ENCODE measurements around the gene CHEK2. TPM values are rescaled to one million over a fixed set of nuclear protein-coding genes. Genes with fewer than 3 reads are reported as not detected.

Gene CHEK2
- polyA plus RNA-seq, 4 donors: 6.5 to 25.4 (median 15.0) TPM

DNA sequence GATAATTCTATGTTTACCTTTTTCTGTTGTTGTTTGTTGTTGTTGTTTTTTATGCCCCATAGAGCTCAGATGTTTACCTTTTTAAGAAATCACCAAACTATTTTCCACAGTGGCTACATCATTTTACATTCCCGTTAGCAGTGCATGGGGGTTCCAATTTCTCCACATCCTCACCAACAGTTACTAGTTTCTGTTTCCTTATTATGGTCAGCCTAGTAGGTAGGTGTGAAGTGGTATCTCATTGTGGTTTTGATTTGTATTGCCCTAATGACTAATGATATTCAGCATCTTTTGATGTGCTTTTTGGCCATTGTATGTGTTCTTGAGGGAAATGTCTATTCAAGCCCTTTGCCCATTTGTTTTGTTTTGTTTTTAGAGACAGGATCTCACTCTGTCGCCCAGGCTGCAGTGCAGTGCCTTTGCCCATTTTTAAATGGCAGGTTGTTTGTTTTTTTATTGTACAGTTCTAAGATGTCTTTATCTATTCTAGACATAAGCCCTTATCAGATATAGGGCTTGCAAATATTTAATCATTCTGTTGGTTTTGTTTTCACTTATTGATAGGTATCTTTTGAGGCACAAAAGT is 27.5 kb downstream of the CHEK2 start:
- H3K27ac ChIP-seq (ENCODE audit: low read depth in 1 of 3, low read length in 2 of 3): no peak overlapping the region
- H3K4me1 ChIP-seq (ENCODE audit: control insufficient read depth in 3 of 3, insufficient read depth in 2 of 3, low read depth in 1 of 3, low read length in 2 of 3): no peaks in the 10 kb centered on the region
- peaks cover 0 to 19% (median 0%) of the 10 kb centered on the region in 3 donors for H3K36me3 ChIP-seq (ENCODE audit: control insufficient read depth in 3 of 3, insufficient read depth in 2 of 3, low read depth in 1 of 3, low read length in 3 of 3)
- 83 to 89% (median 86%) methylated on average over 2 of the region's 2 CpGs for WGBS, 3 donors
- DNase-seq (no peak), FAIRE-seq (no peak)
- no peaks in the 10 kb centered on the region for H3K27me3 ChIP-seq (ENCODE audit: control insufficient read depth in 3 of 3, insufficient read depth in 3 of 3, low read length in 3 of 3)
- no peaks in the 10 kb centered on the region for H3K9me3 ChIP-seq (ENCODE audit: control insufficient read depth in 2 of 2, insufficient read depth in 1 of 2, low read depth in 1 of 2, low read length in 1 of 2)
- no peak overlapping the region for H3K4me3 ChIP-seq (ENCODE audit: low read depth in 1 of 3, low read length in 3 of 3)

DNA sequence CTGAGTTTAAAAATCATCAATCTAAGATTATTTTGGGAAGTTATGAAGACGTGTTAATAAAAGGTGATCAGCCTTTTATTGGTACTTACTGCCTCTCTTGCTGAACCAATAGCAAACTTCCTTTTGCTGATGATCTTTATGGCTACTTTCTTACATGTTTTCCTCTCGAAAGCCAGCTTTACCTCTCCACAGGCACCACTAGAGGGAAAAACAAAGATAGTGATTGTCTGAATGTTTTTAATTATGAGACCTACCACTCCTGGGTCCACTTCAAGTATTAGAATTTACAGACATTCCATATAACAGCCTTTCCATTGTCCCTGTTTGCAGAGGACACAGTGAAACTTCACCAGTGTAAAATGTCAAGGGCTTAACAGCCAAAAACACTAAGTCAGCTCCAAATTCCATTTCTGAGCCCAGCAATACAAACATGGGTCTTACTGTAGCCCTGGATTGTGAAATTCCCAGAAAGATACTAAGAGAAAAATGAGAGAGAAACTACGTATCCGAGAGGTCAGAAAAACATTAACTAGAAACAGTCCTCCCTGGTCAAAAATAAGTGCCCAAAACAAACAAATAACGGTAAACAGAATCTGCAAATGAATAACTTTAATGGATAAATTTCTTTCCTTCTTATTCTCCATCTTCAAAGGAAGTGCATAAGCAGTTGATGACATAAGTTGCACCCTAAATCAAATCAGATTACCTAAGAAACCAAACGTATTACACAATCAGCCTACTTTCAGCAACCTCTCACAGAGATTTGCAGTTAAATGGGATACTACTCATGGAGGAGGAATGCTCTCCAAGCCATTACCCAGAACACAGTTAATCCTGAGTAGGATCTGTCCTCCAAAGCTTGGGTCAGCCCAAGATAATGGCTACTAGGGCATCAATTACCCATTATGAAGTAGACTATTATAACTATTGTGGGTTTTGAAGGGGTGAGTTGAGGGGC is 29.5 kb downstream of the CHEK2 start:
- Histone ChIP-seq H3K4me3 (ENCODE audit: low read depth in 1 of 3, low read length in 3 of 3) (no peak overlapping the region), H3K27ac (ENCODE audit: low read depth in 1 of 3, low read length in 2 of 3) (peak overlapping the region in 1 of 3 donors; percentile 29), H3K4me1 (ENCODE audit: control insufficient read depth in 3 of 3, insufficient read depth in 2 of 3, low read depth in 1 of 3, low read length in 2 of 3) (no peaks in the 10 kb centered on the region), H3K27me3 (ENCODE audit: control insufficient read depth in 3 of 3, insufficient read depth in 3 of 3, low read length in 3 of 3) (no peaks in the 10 kb centered on the region), H3K36me3 (ENCODE audit: control insufficient read depth in 3 of 3, insufficient read depth in 2 of 3, low read depth in 1 of 3, low read length in 3 of 3) (peaks cover 0 to 9% (median 2%) of the 10 kb centered on the region in 3 donors), H3K9me3 (ENCODE audit: control insufficient read depth in 2 of 2, insufficient read depth in 1 of 2, low read depth in 1 of 2, low read length in 1 of 2) (no peaks in the 10 kb centered on the region)
- DNase-seq: peak in 1 of 2 donors; percentile 9
- 65 to 82% (median 80%) methylated on average over 6 of the region's 6 CpGs for WGBS, 3 donors
- no peak for FAIRE-seq

DNA sequence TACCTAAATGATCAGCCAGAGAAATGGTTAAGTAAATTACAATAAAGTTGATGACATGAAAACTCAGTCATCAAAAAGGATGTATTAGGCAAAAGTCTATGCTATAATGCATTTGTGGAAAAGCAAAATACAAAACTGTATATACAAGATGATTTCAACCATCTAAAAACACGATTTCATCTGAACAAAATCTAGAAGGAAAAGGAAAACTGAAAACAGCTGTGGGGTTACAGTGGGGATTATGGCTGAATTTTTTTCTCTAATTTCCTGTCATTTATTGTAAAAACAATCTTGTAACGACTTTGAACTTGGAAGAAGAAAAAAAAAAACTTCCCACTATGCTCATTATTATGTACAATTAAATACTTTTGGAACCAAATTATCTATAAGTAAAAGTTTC is 30.3 kb downstream of the CHEK2 start:
- Histone ChIP-seq H3K27ac (ENCODE audit: low read depth in 1 of 3, low read length in 2 of 3) (no peak overlapping the region), H3K9me3 (ENCODE audit: control insufficient read depth in 2 of 2, insufficient read depth in 1 of 2, low read depth in 1 of 2, low read length in 1 of 2) (no peaks in the 10 kb centered on the region), H3K36me3 (ENCODE audit: control insufficient read depth in 3 of 3, insufficient read depth in 2 of 3, low read depth in 1 of 3, low read length in 3 of 3) (peaks cover 0 to 8% (median 2%) of the 10 kb centered on the region in 3 donors), H3K27me3 (ENCODE audit: control insufficient read depth in 3 of 3, insufficient read depth in 3 of 3, low read length in 3 of 3) (no peaks in the 10 kb centered on the region), H3K4me3 (ENCODE audit: low read depth in 1 of 3, low read length in 3 of 3) (no peak overlapping the region), H3K4me1 (ENCODE audit: control insufficient read depth in 3 of 3, insufficient read depth in 2 of 3, low read depth in 1 of 3, low read length in 2 of 3) (no peaks in the 10 kb centered on the region)
- no peak for FAIRE-seq
- no peak for DNase-seq
- WGBS, 3 donors: 41 to 88% (median 65%) methylated on average over 2 of the region's 2 CpGs

DNA sequence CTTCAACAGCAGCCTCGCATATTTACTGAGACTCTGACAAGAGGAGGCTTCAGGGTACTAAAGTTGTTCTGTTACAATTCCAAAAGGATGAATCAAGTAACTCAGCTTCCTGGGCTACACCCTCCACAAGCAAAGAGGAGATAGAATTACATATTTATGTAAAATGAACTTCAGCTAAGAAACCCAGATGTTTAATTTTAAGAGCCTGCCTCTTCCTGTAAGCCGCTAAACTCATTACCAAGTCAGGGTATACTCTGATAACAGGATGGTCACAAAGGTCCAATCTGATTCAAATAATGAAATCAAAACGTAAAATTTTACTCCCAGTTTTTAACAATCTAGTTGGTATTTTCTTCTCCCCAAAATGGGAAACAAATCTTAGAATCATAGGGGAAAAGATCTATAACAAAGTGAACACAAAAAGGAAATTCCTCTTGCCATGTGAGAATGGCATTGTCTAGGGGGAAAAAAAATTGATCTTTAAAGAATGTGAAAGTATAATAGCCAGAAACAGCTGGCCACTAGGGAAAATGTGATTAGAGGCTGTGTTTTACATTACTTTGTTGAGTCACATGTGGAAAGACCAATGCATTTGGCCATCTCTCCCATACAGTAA is 30.9 kb downstream of the CHEK2 start:
- DNase-seq: no peak
- Histone ChIP-seq H3K27me3 (ENCODE audit: control insufficient read depth in 3 of 3, insufficient read depth in 3 of 3, low read length in 3 of 3) (no peaks in the 10 kb centered on the region), H3K9me3 (ENCODE audit: control insufficient read depth in 2 of 2, insufficient read depth in 1 of 2, low read depth in 1 of 2, low read length in 1 of 2) (no peaks in the 10 kb centered on the region), H3K4me1 (ENCODE audit: control insufficient read depth in 3 of 3, insufficient read depth in 2 of 3, low read depth in 1 of 3, low read length in 2 of 3) (no peaks in the 10 kb centered on the region), H3K27ac (ENCODE audit: low read depth in 1 of 3, low read length in 2 of 3) (peak overlapping the region in 1 of 3 donors; percentile 27), H3K36me3 (ENCODE audit: control insufficient read depth in 3 of 3, insufficient read depth in 2 of 3, low read depth in 1 of 3, low read length in 3 of 3) (peaks cover 0 to 13% (median 2%) of the 10 kb centered on the region in 3 donors), H3K4me3 (ENCODE audit: low read depth in 1 of 3, low read length in 3 of 3) (no peak overlapping the region)
- 63 to 85% (median 78%) methylated on average over 3 of the region's 3 CpGs for WGBS, 3 donors
- FAIRE-seq: no peak

DNA sequence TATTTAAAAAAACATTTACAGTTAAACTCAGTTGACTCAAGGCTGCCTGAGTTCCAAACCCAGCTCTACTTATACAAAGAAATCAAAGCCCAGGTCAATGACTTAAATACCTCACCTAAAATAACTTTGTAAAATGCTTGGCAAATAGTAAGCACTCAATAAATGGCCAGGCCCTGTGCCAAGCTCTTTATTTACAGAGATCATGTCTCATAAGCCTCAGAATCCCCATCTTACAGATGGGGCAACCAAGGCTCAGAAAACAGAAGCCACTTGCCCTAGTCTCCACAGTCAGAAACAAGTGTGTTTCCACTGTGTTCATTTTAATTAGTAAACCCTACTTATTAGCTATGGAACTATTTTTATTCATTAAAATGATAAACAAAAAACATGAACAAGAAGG is 31.5 kb downstream of the CHEK2 start:
- Histone ChIP-seq H3K36me3 (ENCODE audit: control insufficient read depth in 3 of 3, insufficient read depth in 2 of 3, low read depth in 1 of 3, low read length in 3 of 3) (peaks cover 0 to 12% (median 2%) of the 10 kb centered on the region in 3 donors), H3K27ac (ENCODE audit: low read depth in 1 of 3, low read length in 2 of 3) (no peak overlapping the region), H3K4me1 (ENCODE audit: control insufficient read depth in 3 of 3, insufficient read depth in 2 of 3, low read depth in 1 of 3, low read length in 2 of 3) (no peaks in the 10 kb centered on the region)

DNA sequence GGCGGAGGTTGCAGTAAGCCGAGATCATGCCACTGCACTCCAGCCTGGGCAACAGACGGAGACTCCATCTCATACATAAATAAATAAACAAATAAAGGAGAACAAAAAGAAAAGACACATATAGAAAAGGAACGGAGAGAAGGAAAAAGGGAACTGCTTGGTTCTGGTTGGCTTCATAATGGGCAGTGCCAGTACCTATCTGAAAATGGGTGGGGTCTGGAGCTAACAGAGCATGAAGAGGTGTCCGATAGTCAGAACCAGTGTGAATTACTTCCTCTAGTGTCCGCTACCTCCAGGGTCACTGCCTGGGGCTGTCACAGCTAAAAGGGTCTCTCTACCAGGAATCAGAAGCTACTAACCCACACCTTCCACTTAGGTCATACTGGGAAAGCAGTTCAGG is 34.8 kb downstream of the CHEK2 start:
- H3K4me1 ChIP-seq (ENCODE audit: control insufficient read depth in 3 of 3, insufficient read depth in 2 of 3, low read depth in 1 of 3, low read length in 2 of 3): no peaks in the 10 kb centered on the region
- no peaks in the 10 kb centered on the region for H3K27me3 ChIP-seq (ENCODE audit: control insufficient read depth in 3 of 3, insufficient read depth in 3 of 3, low read length in 3 of 3)
- no peaks in the 10 kb centered on the region for H3K9me3 ChIP-seq (ENCODE audit: control insufficient read depth in 2 of 2, insufficient read depth in 1 of 2, low read depth in 1 of 2, low read length in 1 of 2)
- peaks cover 0 to 12% (median 2%) of the 10 kb centered on the region in 3 donors for H3K36me3 ChIP-seq (ENCODE audit: control insufficient read depth in 3 of 3, insufficient read depth in 2 of 3, low read depth in 1 of 3, low read length in 3 of 3)
- no peak for DNase-seq
- H3K4me3 ChIP-seq (ENCODE audit: low read depth in 1 of 3, low read length in 3 of 3): no peak overlapping the region
- WGBS, 3 donors: 90 to 95% (median 94%) methylated on average over 6 of the region's 6 CpGs
- H3K27ac ChIP-seq (ENCODE audit: low read depth in 1 of 3, low read length in 2 of 3): no peak overlapping the region
- no peak for FAIRE-seq

More for the DNA sequence above, 31.5 kb downstream of the CHEK2 start:
- Histone ChIP-seq H3K4me3 (ENCODE audit: low read depth in 1 of 3, low read length in 3 of 3) (no peak overlapping the region), H3K9me3 (ENCODE audit: control insufficient read depth in 2 of 2, insufficient read depth in 1 of 2, low read depth in 1 of 2, low read length in 1 of 2) (no peaks in the 10 kb centered on the region), H3K27me3 (ENCODE audit: control insufficient read depth in 3 of 3, insufficient read depth in 3 of 3, low read length in 3 of 3) (no peaks in the 10 kb centered on the region)
- FAIRE-seq: no peak
- no peak for DNase-seq

DNA sequence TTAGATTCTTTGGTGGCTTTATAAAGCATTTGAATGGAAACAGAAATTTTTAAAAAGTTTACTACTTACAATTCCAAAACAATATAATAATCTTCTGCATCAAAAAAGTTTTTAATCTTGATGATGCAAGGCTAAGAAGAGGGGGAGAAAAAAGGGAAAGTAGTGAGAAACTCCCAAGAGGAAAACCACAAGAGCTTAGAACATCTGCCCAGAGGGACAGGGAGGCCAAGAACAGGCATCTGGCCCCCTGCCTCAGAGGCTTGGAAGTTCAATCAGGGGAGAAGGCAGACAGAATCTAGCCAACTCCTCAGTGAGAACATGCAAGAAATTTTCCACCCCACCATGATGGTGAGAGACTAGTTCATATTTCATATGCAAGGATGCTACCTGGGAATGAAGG is 38.2 kb downstream of the CHEK2 start:
- H3K27ac ChIP-seq (ENCODE audit: low read depth in 1 of 3, low read length in 2 of 3): no peak overlapping the region
- no peak for FAIRE-seq

DNA sequence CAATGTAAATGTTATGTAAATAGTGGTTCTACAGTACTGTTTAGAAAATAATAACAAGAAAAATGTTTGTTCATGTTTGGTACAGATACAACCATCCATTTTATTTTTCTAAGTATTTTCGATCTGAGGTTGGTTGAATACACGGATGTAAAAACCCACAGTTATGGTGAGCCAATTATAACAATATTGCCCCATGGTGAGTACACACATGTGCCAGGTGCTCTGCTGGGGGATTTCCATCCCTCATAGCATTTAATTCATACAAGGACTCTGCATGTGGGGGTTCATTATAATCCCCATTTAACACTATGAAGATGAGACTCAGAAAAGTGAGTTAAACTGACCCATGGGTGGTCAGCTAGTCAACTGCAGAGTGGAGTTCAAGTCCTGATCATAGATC is 38.7 kb downstream of the CHEK2 start:
- DNase-seq (no peak), FAIRE-seq (no peak)
- no peaks in the 10 kb centered on the region for H3K4me1 ChIP-seq (ENCODE audit: control insufficient read depth in 3 of 3, insufficient read depth in 2 of 3, low read depth in 1 of 3, low read length in 2 of 3)
- whole genome bisulfite sequencing, 3 donors: 92 to 98% (median 98%) methylated on average over 2 of the region's 2 CpGs
- H3K27me3 ChIP-seq (ENCODE audit: control insufficient read depth in 3 of 3, insufficient read depth in 3 of 3, low read length in 3 of 3): no peaks in the 10 kb centered on the region
- H3K4me3 ChIP-seq (ENCODE audit: low read depth in 1 of 3, low read length in 3 of 3): no peak overlapping the region
- peaks cover 0 to 20% (median 2%) of the 10 kb centered on the region in 3 donors for H3K36me3 ChIP-seq (ENCODE audit: control insufficient read depth in 3 of 3, insufficient read depth in 2 of 3, low read depth in 1 of 3, low read length in 3 of 3)
- no peaks in the 10 kb centered on the region for H3K9me3 ChIP-seq (ENCODE audit: control insufficient read depth in 2 of 2, insufficient read depth in 1 of 2, low read depth in 1 of 2, low read length in 1 of 2)
- H3K27ac ChIP-seq (ENCODE audit: low read depth in 1 of 3, low read length in 2 of 3): no peak overlapping the region

More for the DNA sequence above, 38.2 kb downstream of the CHEK2 start:
- no peak overlapping the region for H3K4me3 ChIP-seq (ENCODE audit: low read depth in 1 of 3, low read length in 3 of 3)
- H3K9me3 ChIP-seq (ENCODE audit: control insufficient read depth in 2 of 2, insufficient read depth in 1 of 2, low read depth in 1 of 2, low read length in 1 of 2): no peaks in the 10 kb centered on the region
- H3K36me3 ChIP-seq (ENCODE audit: control insufficient read depth in 3 of 3, insufficient read depth in 2 of 3, low read depth in 1 of 3, low read length in 3 of 3): peaks cover 0 to 20% (median 2%) of the 10 kb centered on the region in 3 donors
- DNase-seq: no peak
- no peaks in the 10 kb centered on the region for H3K27me3 ChIP-seq (ENCODE audit: control insufficient read depth in 3 of 3, insufficient read depth in 3 of 3, low read length in 3 of 3)
- no peaks in the 10 kb centered on the region for H3K4me1 ChIP-seq (ENCODE audit: control insufficient read depth in 3 of 3, insufficient read depth in 2 of 3, low read depth in 1 of 3, low read length in 2 of 3)
